HG02642 (cell line): Measurements from ENCODE around the gene SRP68.
"Not testable (repeated sequence)": the region's sequence is repeated elsewhere in the genome, so short reads cannot be mapped to it uniquely, and the experiment has no call there.

Source experiments
- ATAC-seq: cut with Tn5 transposase; IDR thresholded peaks from one replicate; pipeline ENCODE4 v1.9.1; 2021; ENCODE audit warnings: mild to moderate bottlenecking; ENCODE audit not compliant: unreplicated experiment, poor library complexity

The SRP68 gene

DNA sequence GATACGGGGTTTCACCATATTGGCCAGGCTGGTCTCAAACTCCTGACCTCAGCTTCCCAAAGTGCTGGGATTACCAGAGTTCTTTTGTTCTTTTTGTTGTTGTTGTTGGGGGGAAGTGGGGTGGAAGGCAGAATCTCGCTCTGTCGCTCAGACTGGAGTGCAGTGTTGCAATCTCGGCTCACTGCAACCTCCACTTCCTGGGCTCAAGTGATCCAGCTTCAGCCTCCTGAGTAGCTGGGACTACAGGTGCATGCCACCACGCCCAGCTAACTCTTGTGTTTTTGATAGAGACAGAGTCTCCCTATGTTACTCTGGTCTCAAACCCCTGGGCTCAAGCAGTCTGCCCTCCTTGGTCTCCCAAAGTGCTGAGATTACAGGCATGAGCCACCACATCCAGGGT, 6.1 kb upstream of the SRP68 start:
- ATAC-seq: not testable (repeated sequence)

DNA sequence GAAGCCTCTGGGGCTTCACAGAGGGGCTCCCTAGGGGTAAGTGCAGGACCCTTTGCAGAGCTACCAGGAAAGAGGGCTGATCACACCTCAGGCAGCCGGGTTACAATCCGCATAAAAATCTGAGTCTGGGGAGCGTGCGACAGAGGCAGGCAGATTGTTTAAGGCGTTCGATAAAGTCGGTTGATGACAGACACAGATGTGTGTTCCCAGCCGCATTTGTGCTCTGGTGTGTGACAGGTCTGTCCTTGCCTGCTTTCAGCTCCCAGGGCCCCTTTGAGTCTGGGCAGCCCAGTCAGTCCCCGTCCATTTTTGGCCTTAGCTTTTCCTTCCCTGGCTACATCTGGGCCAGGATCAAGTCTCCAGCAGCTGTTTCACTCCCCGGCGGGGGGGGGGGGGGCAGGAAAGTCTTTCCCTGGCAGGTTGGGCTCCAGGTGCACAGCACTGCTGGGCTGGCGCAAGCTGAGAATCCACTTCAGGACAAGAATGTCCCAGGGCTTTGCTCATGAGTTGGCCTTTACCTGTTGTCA, 5.3 kb upstream of the SRP68 start:
- no peak for ATAC-seq

GRCh38 chr17:76076765-76077583, 4.7 kb upstream of the SRP68 start:
- no peak for ATAC-seq

- ATAC-seq: no peak
Measured at GRCh38 chr17:76076146-76076764, 3.9 kb upstream of the SRP68 start.

GRCh38 chr17:76075364-76076145, 3.2 kb upstream of the SRP68 start:
- no peak for ATAC-seq

DNA sequence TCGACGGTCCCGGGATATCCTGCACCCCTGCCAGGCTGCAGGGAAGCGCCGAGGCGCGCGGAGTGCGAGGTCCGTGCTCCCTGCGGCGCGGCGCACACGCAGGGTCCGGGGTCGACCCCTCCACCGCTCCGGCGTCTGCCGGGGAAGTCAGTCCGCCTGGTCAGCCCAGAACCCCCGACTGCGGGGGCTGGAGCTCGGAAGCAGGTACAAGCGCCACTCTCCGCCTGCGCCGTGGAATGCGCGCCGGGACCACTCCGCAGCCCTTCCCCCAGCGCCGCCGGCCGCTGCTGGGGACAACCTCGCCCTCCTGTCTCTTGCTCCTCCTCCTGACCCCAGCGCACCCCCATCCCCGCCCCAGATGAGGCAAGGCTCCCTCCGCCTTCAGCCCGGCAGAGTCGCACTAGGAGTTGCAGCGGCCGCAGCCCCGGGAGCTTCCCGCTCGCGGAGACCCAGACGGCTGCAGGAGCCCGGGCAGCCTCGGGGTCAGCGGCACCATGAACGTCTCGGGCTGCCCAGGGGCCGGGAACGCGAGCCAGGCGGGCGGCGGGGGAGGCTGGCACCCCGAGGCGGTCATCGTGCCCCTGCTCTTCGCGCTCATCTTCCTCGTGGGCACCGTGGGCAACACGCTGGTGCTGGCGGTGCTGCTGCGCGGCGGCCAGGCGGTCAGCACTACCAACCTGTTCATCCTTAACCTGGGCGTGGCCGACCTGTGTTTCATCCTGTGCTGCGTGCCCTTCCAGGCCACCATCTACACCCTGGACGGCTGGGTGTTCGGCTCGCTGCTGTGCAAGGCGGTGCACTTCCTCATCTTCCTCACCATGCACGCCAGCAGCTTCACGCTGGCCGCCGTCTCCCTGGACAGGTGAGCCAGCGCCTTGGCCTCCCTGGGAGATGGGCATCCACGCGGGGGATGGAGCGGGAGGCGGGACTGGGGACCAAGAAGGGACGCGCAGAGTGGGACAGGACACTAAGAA, 2.4 kb upstream of the SRP68 start, which contains the start of gene GALR2:
Gene GALR2 (plus strand): TSS at position 392 of the 974 bp plus-strand sequence. CDS start 103 bp downstream, at position 495.
- ATAC-seq: no peak

DNA sequence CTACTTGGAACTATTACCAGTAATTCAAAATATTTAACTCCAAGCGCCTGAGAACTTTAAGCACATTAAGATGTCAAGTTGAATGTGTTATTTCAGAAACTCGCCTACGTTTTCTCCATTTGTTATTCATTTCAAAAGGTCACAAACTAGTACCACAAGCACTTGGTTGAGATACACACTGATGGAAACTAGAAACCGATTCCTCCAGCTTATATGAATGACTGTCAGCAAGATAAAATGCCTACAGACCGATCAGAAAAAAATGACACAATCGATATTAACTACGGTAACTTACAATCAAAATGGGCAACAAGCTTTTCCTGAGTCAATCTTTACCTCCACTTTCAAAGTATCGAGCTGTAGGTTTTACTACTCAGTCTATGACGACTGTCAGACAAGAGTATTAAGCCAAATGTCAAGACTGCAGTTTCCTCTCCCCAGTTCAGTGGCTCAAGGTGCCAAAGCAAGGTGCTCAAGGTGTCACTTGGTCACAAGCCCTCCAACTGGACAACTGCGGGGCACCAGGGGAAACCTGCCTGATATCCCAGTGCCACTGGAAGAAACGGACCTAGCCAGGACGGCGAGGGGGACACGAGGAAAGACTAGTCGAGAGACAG, 678 bp downstream of the SRP68 start:
- peak; percentile 3 for ATAC-seq

DNA sequence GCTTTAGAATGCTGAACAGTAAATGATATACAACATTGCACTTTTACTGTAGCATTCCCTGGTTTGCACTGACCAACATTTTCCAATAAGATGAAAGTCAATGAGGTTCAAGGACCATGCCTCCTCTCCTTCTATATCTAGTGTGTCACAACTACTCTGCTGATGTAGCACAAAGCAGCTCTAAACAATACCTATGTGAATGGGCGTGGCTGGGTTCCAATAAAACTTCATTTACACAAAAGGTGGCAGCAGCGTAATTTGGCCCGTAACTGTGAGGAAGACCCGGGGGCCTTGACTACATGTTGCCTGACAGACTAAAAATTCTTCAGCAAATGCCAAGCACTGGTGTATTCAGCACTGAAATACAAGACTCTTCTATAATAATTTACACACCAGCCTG, 6.5 kb downstream of the SRP68 start:
- no peak for ATAC-seq

DNA sequence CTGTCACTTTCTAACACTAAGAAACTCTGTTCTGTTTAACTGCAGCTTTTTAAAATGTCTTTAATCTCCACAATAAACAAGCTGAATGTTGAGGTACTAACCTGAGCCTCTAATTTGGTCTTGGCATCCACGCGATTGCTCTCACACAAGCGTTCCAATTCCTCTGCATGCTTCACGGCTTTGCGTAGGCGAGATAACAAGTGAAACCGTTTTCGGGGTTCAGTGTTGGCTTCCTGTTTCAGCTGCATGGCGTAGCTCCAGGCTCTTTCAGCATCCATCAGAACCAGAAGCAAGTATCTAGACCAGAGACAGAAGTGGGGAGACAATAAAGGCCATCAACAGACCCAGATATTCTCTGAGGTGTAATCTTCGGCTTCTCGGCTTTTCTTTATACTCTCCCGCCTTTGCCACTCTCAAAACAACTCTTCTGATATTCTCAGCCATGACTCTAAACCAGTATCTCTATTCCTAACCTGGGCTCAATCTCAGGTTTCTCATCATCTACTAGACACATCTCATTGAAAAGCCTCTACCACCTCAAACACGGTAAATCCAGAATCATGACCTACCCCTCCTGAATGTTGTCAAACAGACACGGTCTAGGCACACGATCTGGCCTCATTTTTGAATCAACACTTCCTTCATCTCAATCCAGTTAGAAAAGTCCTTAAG, 8.3 kb downstream of the SRP68 start:
- ATAC-seq: no peak

DNA sequence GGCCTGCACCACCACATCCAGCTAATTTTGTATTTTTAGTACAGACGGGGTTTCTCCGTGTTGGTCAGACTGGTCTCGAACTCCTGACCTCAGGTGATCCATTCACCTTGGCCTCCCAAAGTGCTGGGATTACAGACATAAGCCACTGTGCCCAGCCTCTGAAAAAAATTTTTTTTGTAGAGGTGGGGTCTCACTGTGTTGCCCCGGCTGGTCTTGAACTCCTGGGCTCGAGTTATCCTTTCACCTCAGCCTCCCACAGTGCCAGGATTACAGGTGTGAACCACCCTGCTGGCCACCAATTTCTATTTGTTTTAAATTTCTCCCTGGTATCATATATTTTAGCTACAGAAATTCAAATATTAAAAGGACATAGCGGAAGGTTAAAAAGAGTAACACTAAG, 14.1 kb downstream of the SRP68 start:
- ATAC-seq: not testable (repeated sequence)

GRCh38 chr17:76056882-76057281, 15.4 kb downstream of the SRP68 start:
- no peak for ATAC-seq

DNA sequence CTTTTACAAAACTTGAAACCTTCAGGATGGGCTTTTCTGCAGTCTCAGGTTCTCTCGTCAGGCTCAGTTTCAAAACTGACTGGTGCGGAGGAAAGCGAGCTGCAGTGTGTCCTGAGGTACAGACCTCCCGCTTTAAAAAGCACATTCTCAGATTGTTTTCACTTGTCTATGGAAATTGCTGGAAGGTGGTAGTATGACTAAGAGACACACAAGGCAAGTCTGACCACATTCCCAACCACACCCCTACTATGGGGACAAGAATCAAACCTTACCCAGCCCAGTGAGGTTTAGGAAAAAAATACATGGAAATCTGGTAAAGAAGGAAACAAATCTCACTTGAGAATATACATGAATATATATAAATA, 18.2 kb downstream of the SRP68 start:
- ATAC-seq: no peak

GRCh38 chr17:76053246-76054111, 18.8 kb downstream of the SRP68 start:
- no peak for ATAC-seq

DNA sequence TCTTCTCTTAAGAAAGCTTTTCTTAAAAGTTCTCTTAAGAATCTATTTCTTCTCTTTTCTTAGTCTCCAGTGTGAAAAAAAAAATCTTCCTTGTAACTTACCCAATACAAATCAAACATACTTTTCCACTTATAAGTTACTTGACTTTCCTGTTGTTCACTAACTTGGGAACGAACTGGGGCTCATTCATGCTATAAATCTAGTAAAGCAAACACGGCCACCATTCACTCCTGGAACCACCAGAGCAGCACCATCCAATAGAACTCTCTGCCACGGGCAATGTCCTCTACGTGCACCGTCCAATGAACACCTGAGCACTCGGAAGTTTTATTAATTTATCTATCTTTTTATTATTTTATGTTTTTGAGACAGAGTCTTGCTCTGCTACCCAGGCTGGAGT, 20.8 kb downstream of the SRP68 start:
- ATAC-seq: no peak

DNA sequence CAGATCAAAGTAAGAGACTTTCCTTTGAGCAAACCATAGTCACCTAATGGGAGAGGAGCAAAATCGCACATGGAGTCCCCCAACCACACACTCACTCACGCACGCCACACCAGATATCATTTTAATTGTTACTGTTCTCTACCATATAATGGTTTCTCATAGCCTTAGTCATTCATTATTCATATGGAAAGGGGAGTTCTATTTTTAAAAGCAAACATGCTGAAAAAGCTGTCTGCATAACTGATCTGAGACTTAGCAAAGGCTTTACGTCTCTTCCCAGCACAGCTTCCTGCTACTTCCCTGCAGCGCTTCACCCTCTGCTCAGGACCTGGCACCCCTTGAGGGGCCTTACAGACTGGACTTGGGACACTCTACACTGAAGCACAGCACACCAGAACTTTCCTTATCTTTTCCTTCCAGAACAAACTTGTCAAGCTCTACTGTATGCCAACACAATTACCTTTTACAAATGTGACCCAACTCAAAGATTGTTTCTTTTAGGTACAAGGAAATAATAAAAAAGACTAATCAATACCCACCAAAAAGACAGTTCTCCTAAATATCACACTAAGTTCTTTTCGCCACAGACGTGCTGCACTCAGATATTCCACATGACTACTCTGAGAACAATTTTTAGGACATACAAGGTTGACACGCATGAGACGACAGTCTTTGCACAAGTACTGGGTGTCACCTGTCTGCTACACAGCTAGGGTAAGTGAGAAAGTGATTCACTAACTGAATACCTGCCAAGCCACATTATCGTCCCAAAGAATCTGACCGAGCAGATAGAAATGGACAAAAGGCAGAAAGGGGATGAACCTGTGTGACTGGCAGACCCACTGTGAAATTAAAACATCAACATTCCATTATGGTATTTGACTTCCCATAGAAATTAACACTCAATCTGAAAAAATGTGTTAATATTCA, 21.5 kb downstream of the SRP68 start:
- no peak for ATAC-seq

DNA sequence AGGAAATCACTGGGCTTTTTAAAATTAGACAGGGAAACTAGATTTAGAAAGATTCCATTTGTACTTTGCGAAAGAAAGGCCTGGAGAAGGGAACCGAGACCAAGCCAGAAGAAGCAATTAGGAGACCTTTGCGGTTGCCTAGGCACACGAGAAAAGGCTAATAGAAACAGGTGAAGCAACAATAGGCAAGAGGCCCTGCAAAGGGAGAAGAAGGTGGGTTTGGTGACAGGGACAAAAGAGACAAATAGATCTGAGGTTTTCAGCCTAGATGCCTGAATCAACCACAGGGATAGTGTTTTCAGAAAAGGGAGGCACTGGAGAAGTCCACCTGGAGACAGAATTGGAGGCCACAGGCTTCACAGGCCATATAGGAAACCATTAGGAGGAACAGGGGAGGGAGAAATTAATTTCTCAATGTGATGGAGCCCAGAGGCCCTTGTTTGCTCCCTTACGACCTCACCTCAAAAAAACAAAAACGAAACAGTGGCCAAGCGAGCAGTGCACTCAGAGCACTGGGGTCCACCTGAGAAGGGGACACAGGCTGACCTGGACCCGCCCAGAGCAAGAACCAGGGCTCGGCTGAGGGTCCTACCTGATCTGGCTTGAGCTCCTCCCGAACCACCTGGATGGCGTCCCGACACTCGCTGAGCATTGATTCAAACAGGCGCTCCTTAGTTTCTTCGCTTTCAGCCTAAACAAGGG, 22.3 kb downstream of the SRP68 start:
- no peak for ATAC-seq
